VCaP (cell line): ENCODE measurements around the gene CHD2.

Experiments
- H3K27ac ChIP-seq: fragments of 450-650 bp; 2 replicates; pipeline ENCODE4 v1.5.1; 2017
- TF ChIP-seq, protein P1 (sequence below): fragments of 450-650 bp; conservative IDR thresholded peaks from 2 replicates; pipeline ENCODE4 v1.5.1; 2017; ENCODE audit warnings: mild to moderate bottlenecking, moderate library complexity

Gene CHD2

DNA sequence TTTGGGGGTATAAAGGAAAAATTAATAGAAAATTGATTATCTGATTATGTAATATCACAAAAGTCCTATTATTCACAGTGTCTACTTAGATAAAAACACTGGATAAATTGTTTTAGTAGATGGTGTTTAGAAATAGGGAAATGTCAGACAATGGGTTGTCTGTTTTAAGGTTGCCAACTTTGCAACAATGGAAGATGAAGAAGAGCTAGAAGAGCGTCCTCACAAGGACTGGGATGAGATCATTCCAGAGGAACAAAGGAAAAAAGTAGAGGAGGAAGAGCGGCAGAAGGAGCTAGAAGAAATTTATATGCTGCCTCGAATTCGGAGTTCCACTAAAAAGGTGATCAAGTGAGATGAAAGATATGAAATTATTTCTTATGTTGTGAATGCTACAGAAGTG lies 84.0 kb downstream of the CHD2 start:
- TF ChIP-seq, protein P1, sequence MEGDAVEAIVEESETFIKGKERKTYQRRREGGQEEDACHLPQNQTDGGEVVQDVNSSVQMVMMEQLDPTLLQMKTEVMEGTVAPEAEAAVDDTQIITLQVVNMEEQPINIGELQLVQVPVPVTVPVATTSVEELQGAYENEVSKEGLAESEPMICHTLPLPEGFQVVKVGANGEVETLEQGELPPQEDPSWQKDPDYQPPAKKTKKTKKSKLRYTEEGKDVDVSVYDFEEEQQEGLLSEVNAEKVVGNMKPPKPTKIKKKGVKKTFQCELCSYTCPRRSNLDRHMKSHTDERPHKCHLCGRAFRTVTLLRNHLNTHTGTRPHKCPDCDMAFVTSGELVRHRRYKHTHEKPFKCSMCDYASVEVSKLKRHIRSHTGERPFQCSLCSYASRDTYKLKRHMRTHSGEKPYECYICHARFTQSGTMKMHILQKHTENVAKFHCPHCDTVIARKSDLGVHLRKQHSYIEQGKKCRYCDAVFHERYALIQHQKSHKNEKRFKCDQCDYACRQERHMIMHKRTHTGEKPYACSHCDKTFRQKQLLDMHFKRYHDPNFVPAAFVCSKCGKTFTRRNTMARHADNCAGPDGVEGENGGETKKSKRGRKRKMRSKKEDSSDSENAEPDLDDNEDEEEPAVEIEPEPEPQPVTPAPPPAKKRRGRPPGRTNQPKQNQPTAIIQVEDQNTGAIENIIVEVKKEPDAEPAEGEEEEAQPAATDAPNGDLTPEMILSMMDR, result no peak
- H3K27ac ChIP-seq, result no peak overlapping the region

DNA sequence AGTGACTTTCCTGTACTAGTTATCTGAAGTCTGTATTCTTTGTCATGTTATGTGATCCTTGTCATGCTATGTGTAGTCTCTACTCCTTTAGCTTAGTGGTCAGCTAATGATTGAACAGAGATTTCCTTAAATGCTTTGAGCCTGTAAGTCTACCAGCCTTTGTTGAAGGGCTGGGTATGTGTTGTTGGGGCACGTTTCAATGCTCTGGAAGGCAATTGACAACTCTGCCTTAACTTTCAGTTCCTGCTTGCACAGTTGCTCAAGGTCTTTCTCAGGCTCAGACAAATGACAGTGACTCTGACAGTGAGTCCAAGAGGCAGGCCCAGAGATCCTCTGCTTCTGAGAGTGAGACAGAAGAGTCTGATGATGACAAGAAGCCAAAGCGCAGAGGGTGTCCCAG lies 89.3 kb downstream of the CHD2 start:
- no peak overlapping the region for H3K27ac ChIP-seq
- TF ChIP-seq, protein P1, result no peak

- H3K27ac ChIP-seq, result no peak overlapping the region
- TF ChIP-seq, protein P1, result no peak
Measured at GRCh38 chr15:92990031-92990430, 89.9 kb downstream of the CHD2 start.

DNA sequence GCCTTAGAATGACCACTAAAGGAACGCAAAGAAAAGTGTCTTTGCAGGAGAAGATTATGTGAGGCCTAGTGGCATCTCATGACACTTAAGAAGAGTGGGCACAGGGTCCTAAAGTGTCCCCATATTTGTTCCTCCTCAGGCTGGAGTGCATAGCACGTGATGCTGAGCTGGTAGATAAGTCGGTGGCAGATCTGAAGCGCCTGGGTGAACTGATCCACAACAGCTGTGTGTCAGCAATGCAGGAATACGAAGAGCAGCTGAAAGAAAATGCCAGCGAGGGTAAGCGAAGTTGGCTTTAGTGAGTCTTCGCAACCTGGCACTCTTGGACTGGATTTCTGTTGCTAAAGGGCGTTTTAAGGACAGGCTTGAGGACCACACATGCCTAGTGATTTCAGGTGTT lies 92.6 kb downstream of the CHD2 start:
- TF ChIP-seq, protein P1, result no peak
- H3K27ac ChIP-seq, result no peak overlapping the region

- H3K27ac ChIP-seq, result no peak overlapping the region
- TF ChIP-seq, protein P1, result no peak
Measured at GRCh38 chr15:92997821-92998220, 97.7 kb downstream of the CHD2 start.

- TF ChIP-seq, protein P1, result no peak
- H3K27ac ChIP-seq, result no peak overlapping the region
Measured at GRCh38 chr15:93001156-93001555, 101.0 kb downstream of the CHD2 start.

DNA sequence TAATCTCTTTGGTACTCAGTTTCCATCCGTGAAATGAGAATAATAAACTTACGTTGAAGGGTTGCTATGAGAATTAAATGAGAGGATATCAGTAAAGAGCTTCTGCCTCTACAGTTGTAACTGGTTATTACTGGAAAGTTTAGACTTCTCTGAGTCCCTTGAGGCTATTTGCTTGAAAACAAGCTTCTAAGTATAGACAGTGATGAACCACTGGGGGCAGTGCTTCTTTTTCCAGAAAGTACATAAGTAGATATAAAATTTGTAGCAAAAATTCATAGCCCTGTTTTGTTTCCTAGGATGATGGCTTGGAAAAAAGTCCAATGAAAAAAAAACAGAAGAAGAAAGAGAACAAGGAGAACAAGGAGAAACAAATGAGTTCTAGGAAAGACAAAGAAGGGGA lies 101.8 kb downstream of the CHD2 start:
- TF ChIP-seq, protein P1, result peak; percentile 40
- H3K27ac ChIP-seq, result no peak overlapping the region

GRCh38 chr15:93005133-93005532 lies 105.0 kb downstream of the CHD2 start:
- TF ChIP-seq, protein P1, result no peak
- H3K27ac ChIP-seq, result no peak overlapping the region
